ENCODE measurements around the gene SLAMF8. TPM values are rescaled to one million over a fixed set of nuclear protein-coding genes. Genes with fewer than 3 reads are reported as not detected.

Gene SLAMF8
- total RNA-seq, 1 experiment from 2014 or later = not detected

- no peaks in the 10 kb centered on the region for H3K27me3 ChIP-seq (ENCODE audit: control insufficient read depth, insufficient read depth, low read length)
- POLR2A ChIA-PET = no interaction called here
- H3K9me3 ChIP-seq (ENCODE audit: control insufficient read depth, insufficient read depth, low read depth, low read length) = no peaks in the 10 kb centered on the region
- BruUV-seq (replicated peaks) = no TSS peak
- in situ Hi-C loops (cut with HindIII; ENCODE audit: low pct_unique_long_range_greater_than_20kb, low sequenced_read_pairs) = no loop called here
- peak; percentile 95 for ATAC-seq
- CTCF ChIA-PET = no interaction called here
- no peak overlapping the region for H3K27ac ChIP-seq (ENCODE audit: low read length)
- DNase-seq (ENCODE audit: low read depth, low spot score) = no peak
- TF ChIP-seq POLR2AphosphoS5 (IDR thresholded peaks at IDR 0.05; ENCODE audit: low read depth, low read length) (no peak), TCF7L2 (IDR thresholded peaks at IDR 0.05; ENCODE audit: low read depth, low read length) (no peak), CTCF (IDR thresholded peaks at IDR 0.05) (no peak), REST (IDR thresholded peaks at IDR 0.05; ENCODE audit: insufficient read depth in 1 of 2, low read depth in 2 of 2, low read length in 1 of 2) (no peak), SIN3A (IDR thresholded peaks at IDR 0.05; ENCODE audit: borderline replicate concordance, insufficient read depth, low read depth, low read length) (no peak)
- no peaks in the 10 kb centered on the region for H3K36me3 ChIP-seq (ENCODE audit: control insufficient read depth, insufficient read depth, low read length)
- intact Hi-C loops (cut with micrococcal nuclease; ENCODE audit: unreplicated experiment) = loop anchor here (2.0 kb wide), 1 partner anchor 74 kb away; the partner anchor contains the start of gene DUSP23
- H3K4me1 ChIP-seq (ENCODE audit: control insufficient read depth, insufficient read depth, low read length) = peaks cover 9% of the 10 kb centered on the region; the same call in 1 of the 2 replicates
- peak overlapping the region; percentile 53 to 57 for H3K4me3 ChIP-seq (ENCODE audit: low read depth in 2 of 2, low read length in 2 of 2)
These were observed 28.1 kb downstream of the SLAMF8 start for GRCh38 chr1:159854693-159855192.

GRCh38 chr1:159855709-159856108 is 29.0 kb downstream of the SLAMF8 start:
- Histone ChIP-seq H3K36me3 (ENCODE audit: control insufficient read depth, insufficient read depth, low read length) (no peaks in the 10 kb centered on the region), H3K4me1 (ENCODE audit: control insufficient read depth, insufficient read depth, low read length) (peaks cover 9% of the 10 kb centered on the region; the same call in 1 of the 2 replicates), H3K4me3 (ENCODE audit: low read depth in 2 of 2, low read length in 2 of 2) (no peak overlapping the region), H3K9me3 (ENCODE audit: control insufficient read depth, insufficient read depth, low read depth, low read length) (no peaks in the 10 kb centered on the region), H3K27ac (ENCODE audit: low read length) (no peak overlapping the region), H3K27me3 (ENCODE audit: control insufficient read depth, insufficient read depth, low read length) (no peaks in the 10 kb centered on the region)
- in situ Hi-C loops (cut with HindIII; ENCODE audit: low pct_unique_long_range_greater_than_20kb, low sequenced_read_pairs) = no loop called here
- intact Hi-C loops (cut with micrococcal nuclease; ENCODE audit: unreplicated experiment) = loop anchor here (2.0 kb wide), 1 partner anchor 75 kb away; the partner anchor contains the start of gene DUSP23
- ATAC-seq (no peak), DNase-seq (ENCODE audit: low read depth, low spot score) (no peak)
- POLR2A ChIA-PET = no interaction called here
- BruUV-seq (replicated peaks) = no TSS peak
- CTCF ChIA-PET = no interaction called here
- TF ChIP-seq POLR2AphosphoS5 (IDR thresholded peaks at IDR 0.05; ENCODE audit: low read depth, low read length) (no peak), TCF7L2 (IDR thresholded peaks at IDR 0.05; ENCODE audit: low read depth, low read length) (no peak), REST (IDR thresholded peaks at IDR 0.05; ENCODE audit: insufficient read depth in 1 of 2, low read depth in 2 of 2, low read length in 1 of 2) (no peak), CTCF (IDR thresholded peaks at IDR 0.05) (no peak), SIN3A (IDR thresholded peaks at IDR 0.05; ENCODE audit: borderline replicate concordance, insufficient read depth, low read depth, low read length) (no peak)

All from Panc1 (cell line).